SU-DHL-6 (cell line): ENCODE data around the gene KCNS1.

Source experiments
- H2AFZ ChIP-seq: fragments of 200-600 bp; sonication (generic); 2 replicates; pipeline ENCODE4 v1.6.1; 2014; ENCODE audit warnings: low read depth, mild to moderate bottlenecking, moderate library complexity, mixed read lengths, antibody characterized with exemption, low read length; ENCODE audit not compliant: severe bottlenecking
- H3F3A ChIP-seq: fragments of 200-600 bp; shearing (Covaris generic); 2 replicates; pipeline ENCODE4 v1.6.0; 2016; ENCODE audit warnings: antibody characterized with exemption, mild to moderate bottlenecking; ENCODE audit not compliant: insufficient read depth
- H3K27ac ChIP-seq: fragments of 200-600 bp; sonication (generic); 2 replicates; pipeline ENCODE4 v1.5.1; 2016; ENCODE audit warnings: low read depth, mild to moderate bottlenecking, low read length, moderate library complexity, mixed read lengths
- H3K27me3 ChIP-seq: fragments of 200-600 bp; sonication (generic), shearing (Covaris generic); 2 replicates; pipeline ENCODE4 v1.6.0; 2014; ENCODE audit warnings: mild to moderate bottlenecking, low read length
- H3K36me3 ChIP-seq: fragments of 200-600 bp; sonication (generic); 2 replicates; pipeline ENCODE4 v1.6.1; 2014; ENCODE audit warnings: mild to moderate bottlenecking, low read length, mixed read lengths
- H3K4me2 ChIP-seq: fragments of 300-600, 200-600 bp; shearing (Covaris generic), sonication (generic); 2 replicates; pipeline ENCODE4 v1.6.0; 2014; ENCODE audit warnings: low read length, low read depth, mild to moderate bottlenecking; ENCODE audit not compliant: poor library complexity, severe bottlenecking
- H3K4me3 ChIP-seq: fragments of 200-600 bp; sonication (generic); 2 replicates; pipeline ENCODE4 v1.5.1; 2014; ENCODE audit warnings: antibody characterized with exemption, low read length, mild to moderate bottlenecking, mixed read lengths; ENCODE audit not compliant: insufficient read depth, poor library complexity, severe bottlenecking
- H3K79me2 ChIP-seq: fragments of 200-600 bp; sonication (generic); 2 replicates; pipeline ENCODE4 v1.6.1; 2014; ENCODE audit warnings: mild to moderate bottlenecking, low read length, moderate library complexity; ENCODE audit not compliant: insufficient read depth
- H3K9ac ChIP-seq: fragments of 200-600 bp; sonication (generic); 2 replicates; pipeline ENCODE4 v1.7.0; 2014; ENCODE audit warnings: mild to moderate bottlenecking, low read length
- H3K9me2 ChIP-seq: fragments of 200-600 bp; sonication (generic); replicated peaks from 2 replicates; pipeline ENCODE4 v1.6.1; 2014; ENCODE audit warnings: low read length; ENCODE audit not compliant: insufficient read depth
- H3K9me3 ChIP-seq: fragments of 200-600 bp; sonication (generic); 2 replicates; pipeline ENCODE4 v1.6.1; 2014; ENCODE audit warnings: low read length, mixed read lengths; ENCODE audit not compliant: insufficient read depth
- H4K20me1 ChIP-seq: fragments of 200-600 bp; sonication (generic); 2 replicates; pipeline ENCODE4 v1.6.1; 2014; ENCODE audit warnings: low read depth, mild to moderate bottlenecking, antibody characterized with exemption, low read length, moderate library complexity, mixed read lengths
- EZH2phosphoT487 ChIP-seq: fragments of 200-600 bp; sonication (generic), shearing (Covaris generic); conservative IDR thresholded peaks from 2 replicates; pipeline ENCODE4 v1.6.1; 2018; ENCODE audit warnings: mild to moderate bottlenecking, antibody characterized with exemption, low read length, moderate library complexity, mixed read lengths
- TF ChIP-seq, protein P1 (sequence below): fragments of 200-600 bp; sonication (generic); IDR thresholded peaks from one replicate; pipeline ENCODE4 v1.5.1; 2017; ENCODE audit warnings: antibody characterized with exemption, mild to moderate bottlenecking, low read length, moderate library complexity; ENCODE audit not compliant: insufficient read depth, poor library complexity, severe bottlenecking

The KCNS1 gene

DNA sequence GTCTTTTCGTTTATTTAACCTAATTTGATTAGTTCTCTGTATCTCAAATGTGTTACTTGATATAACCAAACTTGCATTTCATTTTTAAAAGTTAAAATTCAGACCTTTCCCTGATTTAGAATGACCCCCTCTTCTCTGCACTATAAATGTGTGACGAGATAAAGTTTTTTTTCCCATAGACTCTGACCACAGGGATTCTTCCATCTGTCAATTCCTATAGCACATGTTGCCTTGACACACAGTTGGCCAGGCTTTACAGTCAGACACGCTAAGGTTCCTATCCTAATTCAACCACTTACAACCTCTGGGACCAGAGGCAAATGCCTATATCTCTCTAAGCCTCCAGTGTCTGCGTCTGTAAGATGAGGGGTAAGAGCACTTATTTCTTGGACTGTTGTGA lies 40.6 kb downstream of the KCNS1 start:
- no peak for TF ChIP-seq EZH2phosphoT487
- H3K9me3 ChIP-seq, result no peaks in the 10 kb centered on the region
- H3K27ac ChIP-seq, result peak overlapping the region; percentile 67
- peaks cover 52% of the 10 kb centered on the region for H3F3A ChIP-seq
- no peaks in the 10 kb centered on the region for H3K9me2 ChIP-seq
- H3K4me3 ChIP-seq, result no peak overlapping the region
- H3K27me3 ChIP-seq, result no peaks in the 10 kb centered on the region
- H3K79me2 ChIP-seq, result peaks cover 47% of the 10 kb centered on the region
- no peak overlapping the region for H3K4me2 ChIP-seq
- no peak overlapping the region for H3K9ac ChIP-seq
- H4K20me1 ChIP-seq, result no peaks in the 10 kb centered on the region
- H2AFZ ChIP-seq, result no peak overlapping the region
- peaks cover 34% of the 10 kb centered on the region for H3K36me3 ChIP-seq

DNA sequence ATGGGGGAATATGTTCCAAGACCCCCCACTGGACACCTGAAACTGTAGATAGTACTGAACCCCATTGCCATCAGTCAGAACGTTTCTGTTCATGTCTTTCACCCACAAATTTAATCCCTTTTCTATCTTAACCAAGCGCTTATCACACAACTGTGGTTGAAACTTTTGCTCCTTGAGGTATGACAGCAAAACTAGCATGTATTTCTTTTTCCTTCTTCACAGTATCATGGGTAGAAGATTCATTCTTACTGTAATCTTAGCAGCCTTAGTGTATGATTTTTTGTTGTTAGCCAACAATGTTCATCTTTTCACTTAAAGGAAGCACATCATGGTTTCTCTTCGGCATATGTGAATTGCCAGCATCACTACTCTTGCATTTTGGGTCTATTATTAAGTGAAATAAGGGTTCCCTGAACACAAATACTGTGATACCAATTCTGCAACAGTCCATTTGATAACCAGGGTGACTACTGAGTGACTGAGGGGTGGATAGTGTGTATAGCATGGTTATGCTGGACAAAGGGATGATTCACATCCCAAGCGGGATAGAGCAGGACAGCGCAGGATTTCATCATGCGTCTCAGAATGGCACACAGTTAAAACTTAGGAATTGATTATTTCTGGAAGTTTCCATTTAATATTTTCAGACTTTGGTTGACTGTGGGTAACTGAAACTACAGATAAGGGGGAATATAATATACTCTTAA lies 41.8 kb downstream of the KCNS1 start:
- H3K9ac ChIP-seq, result no peak overlapping the region
- no peaks in the 10 kb centered on the region for H4K20me1 ChIP-seq
- no peak overlapping the region for H3K4me2 ChIP-seq
- peak overlapping the region; percentile 58 for H3K27ac ChIP-seq
- peaks cover 36% of the 10 kb centered on the region for H3K36me3 ChIP-seq
- no peaks in the 10 kb centered on the region for H3K9me3 ChIP-seq
- H3F3A ChIP-seq, result peaks cover 52% of the 10 kb centered on the region
- TF ChIP-seq EZH2phosphoT487, result no peak
- TF ChIP-seq, protein P1, sequence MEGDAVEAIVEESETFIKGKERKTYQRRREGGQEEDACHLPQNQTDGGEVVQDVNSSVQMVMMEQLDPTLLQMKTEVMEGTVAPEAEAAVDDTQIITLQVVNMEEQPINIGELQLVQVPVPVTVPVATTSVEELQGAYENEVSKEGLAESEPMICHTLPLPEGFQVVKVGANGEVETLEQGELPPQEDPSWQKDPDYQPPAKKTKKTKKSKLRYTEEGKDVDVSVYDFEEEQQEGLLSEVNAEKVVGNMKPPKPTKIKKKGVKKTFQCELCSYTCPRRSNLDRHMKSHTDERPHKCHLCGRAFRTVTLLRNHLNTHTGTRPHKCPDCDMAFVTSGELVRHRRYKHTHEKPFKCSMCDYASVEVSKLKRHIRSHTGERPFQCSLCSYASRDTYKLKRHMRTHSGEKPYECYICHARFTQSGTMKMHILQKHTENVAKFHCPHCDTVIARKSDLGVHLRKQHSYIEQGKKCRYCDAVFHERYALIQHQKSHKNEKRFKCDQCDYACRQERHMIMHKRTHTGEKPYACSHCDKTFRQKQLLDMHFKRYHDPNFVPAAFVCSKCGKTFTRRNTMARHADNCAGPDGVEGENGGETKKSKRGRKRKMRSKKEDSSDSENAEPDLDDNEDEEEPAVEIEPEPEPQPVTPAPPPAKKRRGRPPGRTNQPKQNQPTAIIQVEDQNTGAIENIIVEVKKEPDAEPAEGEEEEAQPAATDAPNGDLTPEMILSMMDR, result no peak
- peaks cover 47% of the 10 kb centered on the region for H3K79me2 ChIP-seq
- H3K27me3 ChIP-seq, result no peaks in the 10 kb centered on the region
- H3K9me2 ChIP-seq, result no peaks in the 10 kb centered on the region
- no peak overlapping the region for H2AFZ ChIP-seq
- no peak overlapping the region for H3K4me3 ChIP-seq

DNA sequence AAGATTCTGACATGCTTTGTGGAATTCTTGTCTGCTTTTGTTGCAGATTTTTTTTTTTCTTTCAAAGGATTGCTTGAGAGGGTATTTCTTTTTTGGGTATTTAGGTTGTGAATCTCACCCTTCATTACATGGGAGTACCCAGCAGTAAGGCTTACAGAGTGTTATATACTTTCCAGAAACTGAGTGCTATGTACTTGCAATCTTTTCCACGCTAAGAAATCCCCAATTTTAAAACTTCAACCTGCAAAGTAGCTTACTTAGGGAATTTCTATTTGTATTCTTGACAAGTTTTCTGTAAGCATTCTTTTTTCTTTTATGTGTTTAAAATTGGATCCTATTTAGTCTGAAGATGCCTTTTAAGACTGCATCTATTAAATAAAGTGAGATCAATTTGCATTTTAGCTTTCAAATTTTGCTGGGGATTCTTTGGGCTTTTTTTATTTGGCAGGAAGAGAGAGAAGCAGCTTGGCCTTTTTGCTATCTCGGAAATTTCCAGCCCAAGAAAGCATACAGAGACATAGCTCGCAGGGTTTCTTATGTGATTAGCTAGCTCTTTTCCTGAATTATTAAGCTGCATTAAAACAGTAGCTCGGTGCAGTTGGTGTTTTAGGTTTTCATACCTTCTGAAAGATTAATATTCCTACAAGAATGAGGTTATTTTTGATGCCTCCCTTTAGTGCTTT lies 42.6 kb downstream of the KCNS1 start:
- H2AFZ ChIP-seq, result no peak overlapping the region
- peaks cover 47% of the 10 kb centered on the region; the same call in 1 of the 2 replicates for H3K79me2 ChIP-seq
- peaks cover 52% of the 10 kb centered on the region for H3F3A ChIP-seq
- peak overlapping the region; percentile 4 for H3K4me2 ChIP-seq
- peaks cover 37% of the 10 kb centered on the region for H3K36me3 ChIP-seq
- H3K27me3 ChIP-seq, result no peaks in the 10 kb centered on the region
- H3K27ac ChIP-seq, result peak overlapping the region; percentile 58
- H3K9me3 ChIP-seq, result no peaks in the 10 kb centered on the region
- no peaks in the 10 kb centered on the region for H3K9me2 ChIP-seq
- no peaks in the 10 kb centered on the region for H4K20me1 ChIP-seq
- no peak overlapping the region for H3K9ac ChIP-seq
- TF ChIP-seq, protein P1, result no peak
- no peak for TF ChIP-seq EZH2phosphoT487
- no peak overlapping the region for H3K4me3 ChIP-seq
